Measurements from ENCODE around the gene PPP4R1.

PPP4R1 gene

DNA sequence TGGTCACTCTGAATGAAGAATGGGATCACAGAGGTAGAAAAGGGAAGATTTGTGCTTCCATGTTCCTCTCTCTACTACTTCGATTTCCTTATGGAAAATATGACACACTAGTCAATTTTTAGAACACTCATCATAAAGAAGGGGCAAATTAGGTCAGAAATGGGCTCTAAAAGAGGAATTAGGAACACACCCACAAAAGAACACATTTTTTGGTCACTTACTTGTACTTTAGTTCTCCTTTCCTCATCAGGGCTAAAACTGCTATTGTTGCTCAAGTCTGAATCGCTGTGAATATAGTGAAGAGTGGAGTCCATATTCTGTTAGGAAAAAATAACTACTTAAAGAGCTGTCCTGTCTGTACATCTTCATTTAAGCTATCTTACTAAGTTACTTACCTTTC lies 52.6 kb downstream of the PPP4R1 start:
- no peak for DNase-seq
- in situ Hi-C loops (cut with HindIII; ENCODE audit: low pct_ligation_motif_present, low pct_unique_long_range_greater_than_20kb, low sequenced_read_pairs) = no loop called here

DNA sequence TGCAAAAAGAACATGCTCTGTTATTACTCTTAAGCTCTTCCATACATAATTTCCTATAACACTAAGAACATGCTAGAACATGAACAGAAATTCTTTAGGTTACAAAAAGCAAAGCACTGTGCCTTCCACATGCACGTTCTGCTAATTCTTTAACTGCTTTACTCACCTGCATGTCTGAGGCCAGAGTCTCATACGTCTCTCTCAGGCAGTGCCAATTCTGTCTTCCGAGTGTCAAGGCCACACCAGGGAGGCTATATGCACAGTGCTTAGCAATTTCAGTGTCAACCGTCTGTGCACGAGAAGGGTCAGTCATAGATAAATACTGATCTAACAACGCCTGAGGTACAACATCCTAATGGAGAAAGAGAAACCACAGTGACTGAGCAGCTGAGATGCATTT lies 55.1 kb downstream of the PPP4R1 start:
- in situ Hi-C loops (cut with HindIII; ENCODE audit: low pct_ligation_motif_present, low pct_unique_long_range_greater_than_20kb, low sequenced_read_pairs) = no loop called here
- no peak for DNase-seq

DNA sequence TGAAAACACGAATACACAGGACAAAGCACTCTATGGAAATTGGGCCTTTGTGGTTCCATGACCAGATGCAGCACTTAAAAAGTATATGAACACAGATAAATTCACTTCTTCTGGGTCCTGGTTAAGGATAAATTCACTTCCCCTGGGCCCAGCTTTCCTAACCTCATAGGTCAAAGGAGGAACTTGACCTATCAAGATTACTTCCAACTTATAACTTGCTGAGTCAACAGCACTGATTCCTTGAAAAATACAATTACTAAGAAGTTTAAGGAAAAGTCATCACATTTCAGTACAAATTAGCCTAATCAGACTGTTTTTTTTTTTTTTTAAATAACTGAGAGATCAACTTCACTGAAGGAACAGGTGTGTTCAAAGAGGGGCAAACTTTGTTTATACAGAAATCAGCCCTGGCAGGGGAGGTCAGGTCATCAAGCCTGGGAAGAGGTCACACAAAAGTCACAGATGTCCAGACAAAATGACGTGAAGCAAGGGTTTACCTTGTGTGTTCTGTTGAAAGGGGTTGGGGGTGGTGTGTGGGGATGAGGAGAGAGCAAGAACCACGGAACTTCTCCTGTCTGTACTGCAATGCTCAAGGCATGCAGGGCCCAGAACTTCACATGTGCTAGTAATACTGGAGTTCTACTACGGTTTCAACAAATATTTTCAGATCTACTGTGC lies 55.8 kb downstream of the PPP4R1 start:
- no peak for DNase-seq
- in situ Hi-C loops (cut with HindIII; ENCODE audit: low pct_ligation_motif_present, low pct_unique_long_range_greater_than_20kb, low sequenced_read_pairs) = no loop called here

- no peak for DNase-seq
These were observed 57.0 kb downstream of the PPP4R1 start for GRCh38 chr18:9557250-9557943.

GRCh38 chr18:9552616-9553015 lies 61.7 kb downstream of the PPP4R1 start:
- in situ Hi-C loops (cut with HindIII; ENCODE audit: low pct_ligation_motif_present, low pct_unique_long_range_greater_than_20kb, low sequenced_read_pairs) = no loop called here
- no peak for DNase-seq

More at GRCh38 chr18:9557250-9557943, 57.0 kb downstream of the PPP4R1 start:
- in situ Hi-C loops (cut with HindIII; ENCODE audit: low pct_ligation_motif_present, low pct_unique_long_range_greater_than_20kb, low sequenced_read_pairs) = no loop called here

DNA sequence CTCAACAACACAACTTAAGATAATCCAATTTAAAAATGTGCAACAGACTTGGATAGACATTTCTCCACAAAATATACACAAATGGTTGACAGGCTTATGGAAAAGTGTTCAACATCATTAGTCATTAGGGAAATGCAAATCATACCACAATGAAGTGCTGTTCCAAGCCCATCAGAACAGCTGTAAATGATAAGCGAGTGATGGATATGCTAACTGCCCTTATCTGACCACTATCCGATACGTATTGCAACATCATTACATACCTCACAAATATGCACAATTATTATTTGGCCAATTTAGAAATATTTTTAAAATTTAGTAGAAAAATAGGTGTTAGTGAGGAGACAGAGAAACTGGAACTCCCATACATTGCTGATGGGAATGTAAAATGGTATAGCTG lies 62.2 kb downstream of the PPP4R1 start:
- in situ Hi-C loops (cut with HindIII; ENCODE audit: low pct_ligation_motif_present, low pct_unique_long_range_greater_than_20kb, low sequenced_read_pairs) = no loop called here
- no peak for DNase-seq

GRCh38 chr18:9550429-9550828 lies 63.9 kb downstream of the PPP4R1 start:
- in situ Hi-C loops (cut with HindIII; ENCODE audit: low pct_ligation_motif_present, low pct_unique_long_range_greater_than_20kb, low sequenced_read_pairs) = no loop called here
- no peak for DNase-seq

DNA sequence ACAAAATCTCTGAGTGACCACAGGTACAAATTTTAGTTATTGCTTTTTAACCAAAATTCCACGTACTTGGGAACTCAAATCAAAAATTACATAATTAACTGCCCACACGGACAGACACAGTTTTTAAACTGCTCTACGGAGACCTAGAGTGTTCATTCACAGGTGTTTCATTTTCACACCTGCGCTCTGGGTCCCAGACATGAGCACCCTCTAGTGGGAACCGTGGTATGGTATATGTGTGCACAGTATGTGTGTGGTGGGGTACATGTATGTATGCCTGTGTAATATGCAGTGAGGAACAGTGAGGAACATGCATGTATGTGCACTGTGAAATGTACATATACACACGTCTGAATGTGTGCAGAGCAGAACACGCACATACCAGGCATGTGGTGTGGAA lies 65.0 kb downstream of the PPP4R1 start:
- DNase-seq = no peak
- in situ Hi-C loops (cut with HindIII; ENCODE audit: low pct_ligation_motif_present, low pct_unique_long_range_greater_than_20kb, low sequenced_read_pairs) = no loop called here

- DNase-seq = no peak
- in situ Hi-C loops (cut with HindIII; ENCODE audit: low pct_ligation_motif_present, low pct_unique_long_range_greater_than_20kb, low sequenced_read_pairs) = no loop called here
These were observed 66.6 kb downstream of the PPP4R1 start for GRCh38 chr18:9547782-9548181.

GRCh38 chr18:9546468-9546867 lies 67.9 kb downstream of the PPP4R1 start:
- DNase-seq = no peak
- in situ Hi-C loops (cut with HindIII; ENCODE audit: low pct_ligation_motif_present, low pct_unique_long_range_greater_than_20kb, low sequenced_read_pairs) = no loop called here

GRCh38 chr18:9545029-9545428 lies 69.3 kb downstream of the PPP4R1 start:
- in situ Hi-C loops (cut with HindIII; ENCODE audit: low pct_ligation_motif_present, low pct_unique_long_range_greater_than_20kb, low sequenced_read_pairs) = no loop called here
- DNase-seq = no peak

DNA sequence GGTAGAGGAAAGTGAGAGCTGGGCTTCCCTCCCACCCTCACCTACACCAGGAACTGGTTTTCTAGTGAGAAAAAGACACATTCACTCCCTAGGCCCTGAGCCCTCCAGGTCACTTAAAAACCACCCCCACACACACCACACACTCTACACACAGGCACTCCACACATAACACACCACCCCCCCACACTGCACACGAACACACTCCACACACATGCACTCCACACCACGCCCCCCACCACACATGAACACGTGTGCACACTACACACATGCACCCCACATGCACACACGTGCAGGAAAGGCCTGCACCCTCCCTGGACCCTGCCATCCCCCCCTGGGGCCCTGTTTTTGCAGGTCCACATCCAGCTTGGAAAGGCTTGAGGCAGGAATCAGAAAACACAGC lies 71.4 kb downstream of the PPP4R1 start:
- DNase-seq = no peak
- in situ Hi-C loops (cut with HindIII; ENCODE audit: low pct_ligation_motif_present, low pct_unique_long_range_greater_than_20kb, low sequenced_read_pairs) = no loop called here

DNA sequence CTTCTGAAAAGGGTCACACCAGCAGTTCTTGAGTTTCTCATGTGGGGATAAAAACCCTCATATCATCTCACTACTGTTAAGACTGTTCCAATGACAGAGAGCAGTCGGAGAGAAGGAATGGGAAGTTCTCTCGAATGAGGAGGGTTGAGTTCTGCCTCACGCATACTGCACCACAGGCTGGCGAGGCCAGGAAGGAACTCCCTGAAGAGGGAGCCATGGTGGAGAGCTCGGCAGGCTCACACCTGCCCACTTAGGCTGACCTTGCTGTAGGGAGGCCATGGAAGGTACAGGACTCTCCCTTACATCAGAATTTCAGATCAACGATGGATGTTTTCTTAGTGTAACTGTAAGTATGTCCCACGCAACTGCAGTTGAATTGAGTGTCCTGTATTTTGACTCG lies 74.4 kb downstream of the PPP4R1 start:
- in situ Hi-C loops (cut with HindIII; ENCODE audit: low pct_ligation_motif_present, low pct_unique_long_range_greater_than_20kb, low sequenced_read_pairs) = no loop called here
- DNase-seq = no peak

DNA sequence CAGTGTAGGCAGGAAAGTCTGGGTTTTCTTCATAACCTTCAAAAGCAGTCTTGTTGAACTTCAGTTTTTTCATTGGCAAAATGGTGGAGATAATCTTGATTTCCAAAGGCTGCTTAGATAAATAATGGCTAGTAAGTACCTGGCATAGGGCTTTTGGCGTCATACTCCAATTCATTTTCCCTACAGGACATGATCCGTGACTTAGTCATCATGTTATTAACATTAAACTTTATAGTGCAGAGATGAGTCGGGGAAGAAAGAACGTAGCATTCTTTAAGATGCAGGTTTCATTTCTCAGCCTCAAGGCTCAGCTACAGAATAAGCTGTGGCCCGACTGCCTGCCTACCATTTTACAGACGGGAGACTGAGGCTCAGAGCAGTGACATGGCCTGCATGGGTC lies 75.1 kb downstream of the PPP4R1 start:
- no peak for DNase-seq
- in situ Hi-C loops (cut with HindIII; ENCODE audit: low pct_ligation_motif_present, low pct_unique_long_range_greater_than_20kb, low sequenced_read_pairs) = no loop called here

- in situ Hi-C loops (cut with HindIII; ENCODE audit: low pct_ligation_motif_present, low pct_unique_long_range_greater_than_20kb, low sequenced_read_pairs) = no loop called here
- DNase-seq = no peak
These were observed 76.7 kb downstream of the PPP4R1 start for GRCh38 chr18:9537677-9538076.

GRCh38 chr18:9536354-9537152 lies 77.8 kb downstream of the PPP4R1 start:
- in situ Hi-C loops (cut with HindIII; ENCODE audit: low pct_ligation_motif_present, low pct_unique_long_range_greater_than_20kb, low sequenced_read_pairs) = no loop called here
- no peak for DNase-seq

- in situ Hi-C loops (cut with HindIII; ENCODE audit: low pct_ligation_motif_present, low pct_unique_long_range_greater_than_20kb, low sequenced_read_pairs) = no loop called here
- no peak for DNase-seq
These were observed 78.8 kb downstream of the PPP4R1 start for GRCh38 chr18:9535430-9535991.

- DNase-seq = no peak
- in situ Hi-C loops (cut with HindIII; ENCODE audit: low pct_ligation_motif_present, low pct_unique_long_range_greater_than_20kb, low sequenced_read_pairs) = no loop called here
These were observed 79.5 kb downstream of the PPP4R1 start for GRCh38 chr18:9534844-9535243.

DNA sequence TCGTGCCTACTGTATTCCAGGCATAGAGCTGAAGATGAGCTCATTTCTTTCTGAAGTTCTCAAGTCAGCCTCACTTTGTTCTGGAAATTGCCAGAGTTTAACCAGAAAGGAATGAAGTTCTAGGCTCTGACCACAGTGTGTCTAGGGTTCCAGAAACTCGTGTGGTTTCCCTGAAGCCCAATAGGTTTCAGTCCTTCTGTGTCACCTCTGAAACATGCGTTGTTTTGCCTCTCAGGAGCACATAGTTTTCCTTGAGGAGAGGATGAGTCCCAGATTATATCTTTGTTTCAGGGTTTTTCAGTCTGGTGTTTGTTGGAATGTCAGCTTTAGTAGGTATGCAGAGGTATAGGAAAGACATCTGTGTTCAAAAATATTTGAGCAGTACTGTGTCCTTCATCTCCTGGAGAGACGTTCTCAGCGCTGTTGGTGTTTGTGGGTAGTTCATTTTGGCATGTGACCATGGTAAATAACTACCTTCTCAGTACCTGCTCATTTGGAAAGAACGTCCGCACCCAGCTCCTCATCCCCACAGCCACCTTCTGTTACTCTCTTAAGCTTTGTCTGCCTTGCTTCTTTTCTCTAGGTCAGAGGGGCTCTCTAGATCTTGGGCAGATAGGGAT lies 82.5 kb downstream of the PPP4R1 start:
- in situ Hi-C loops (cut with HindIII; ENCODE audit: low pct_ligation_motif_present, low pct_unique_long_range_greater_than_20kb, low sequenced_read_pairs) = no loop called here
- no peak for DNase-seq
